ACHN (cell line): Measurements from ENCODE around the gene PIAS1.
A peak's percentile ranks its signal among the peaks of the same experiment; 100 is the strongest.

Experiments
- DNase-seq: peaks from one replicate; pipeline ENCODE4 v3.0.0-alpha.2; 2015
- in situ Hi-C: cut with HindIII; loops from 2 replicates; pipeline ENCODE4 v1.10.0; 2017; ENCODE audit warnings: low sequenced_read_pairs, low pct_ligation_motif_present, low pct_unique_long_range_greater_than_20kb

PIAS1 gene

GRCh38 chr15:68098465-68098864 is 44.4 kb downstream of the PIAS1 start:
- in situ Hi-C loops: no loop called here
- DNase-seq: no peak

GRCh38 chr15:68100194-68100593 is 46.1 kb downstream of the PIAS1 start:
- in situ Hi-C loops: no loop called here
- DNase-seq: no peak

- no peak for DNase-seq
Measured at GRCh38 chr15:68103603-68104002, 49.5 kb downstream of the PIAS1 start.

GRCh38 chr15:68106656-68107055 is 52.5 kb downstream of the PIAS1 start:
- in situ Hi-C loops: no loop called here
- DNase-seq: peak; percentile 26

More at GRCh38 chr15:68103603-68104002, 49.5 kb downstream of the PIAS1 start:
- in situ Hi-C loops: no loop called here

- DNase-seq: no peak
- in situ Hi-C loops: no loop called here
Measured at GRCh38 chr15:68107142-68107541, 53.0 kb downstream of the PIAS1 start.

- in situ Hi-C loops: no loop called here
- DNase-seq: no peak
Measured at GRCh38 chr15:68112706-68113105, 58.6 kb downstream of the PIAS1 start.

- no peak for DNase-seq
- in situ Hi-C loops: no loop called here
Measured at GRCh38 chr15:68113273-68113672, 59.2 kb downstream of the PIAS1 start.

- DNase-seq: no peak
- in situ Hi-C loops: no loop called here
Measured at GRCh38 chr15:68113751-68114150, 59.6 kb downstream of the PIAS1 start.

- in situ Hi-C loops: no loop called here
- peak; percentile 29 for DNase-seq
Measured at GRCh38 chr15:68114356-68114755, 60.2 kb downstream of the PIAS1 start.

GRCh38 chr15:68114840-68115239 is 60.7 kb downstream of the PIAS1 start:
- no peak for DNase-seq
- in situ Hi-C loops: no loop called here

GRCh38 chr15:68124700-68125099 is 70.6 kb downstream of the PIAS1 start:
- DNase-seq: no peak
- in situ Hi-C loops: no loop called here

- in situ Hi-C loops: no loop called here
- no peak for DNase-seq
Measured at GRCh38 chr15:68126396-68126795, 72.3 kb downstream of the PIAS1 start.

- no peak for DNase-seq
- in situ Hi-C loops: no loop called here
Measured at GRCh38 chr15:68129072-68129471, 75.0 kb downstream of the PIAS1 start.

GRCh38 chr15:68130851-68131250 is 76.7 kb downstream of the PIAS1 start:
- in situ Hi-C loops: no loop called here
- no peak for DNase-seq

- in situ Hi-C loops: no loop called here
- DNase-seq: no peak
Measured at GRCh38 chr15:68137096-68137495, 83.0 kb downstream of the PIAS1 start.

- in situ Hi-C loops: no loop called here
- DNase-seq: no peak
Measured at GRCh38 chr15:68143129-68143528, 89.0 kb downstream of the PIAS1 start.

GRCh38 chr15:68143785-68144184 is 89.7 kb downstream of the PIAS1 start:
- DNase-seq: no peak
- in situ Hi-C loops: no loop called here

GRCh38 chr15:68145706-68146105 is 91.6 kb downstream of the PIAS1 start:
- in situ Hi-C loops: no loop called here

GRCh38 chr15:68148039-68148438 is 93.9 kb downstream of the PIAS1 start:
- no peak for DNase-seq
- in situ Hi-C loops: no loop called here

More at GRCh38 chr15:68145706-68146105, 91.6 kb downstream of the PIAS1 start:
- no peak for DNase-seq

- in situ Hi-C loops: no loop called here
- peak; percentile 33 for DNase-seq
Measured at GRCh38 chr15:68149059-68149458, 94.9 kb downstream of the PIAS1 start.

GRCh38 chr15:68150187-68150586 is 96.1 kb downstream of the PIAS1 start:
- in situ Hi-C loops: no loop called here
- no peak for DNase-seq
